Lower leg skin (tissue), 4 donors: ENCODE measurements around the gene TRPM2. TPM values are rescaled to one million over a fixed set of nuclear protein-coding genes. Genes with fewer than 3 reads are reported as not detected.

Experiments used
- DNase-seq, 2 donors: peaks; one replicate each; pipeline ENCODE4 v3.0.0-alpha.2; 2019; ENCODE audit warnings: low spot score in 2 of 2
- H3K4me3 ChIP-seq: fragments of 200-600 bp; sonication (generic); 2 replicates; pipeline ENCODE4 v1.5.1; 2017; ENCODE audit warnings: mild to moderate bottlenecking, low read depth; ENCODE audit not compliant: poor library complexity, severe bottlenecking
- POLR2A ChIP-seq, 2 donors: fragments of 450-650 bp; IDR thresholded peaks; one replicate each; pipeline ENCODE4 v1.6.1; 2016 to 2017; ENCODE audit warnings: antibody characterized with exemption in 2 of 2, mild to moderate bottlenecking in 1 of 2, moderate library complexity in 1 of 2
- WGBS, 2 donors: methylation state at CpG; one replicate each; pipeline ENCODE4 v1.1.5; 2018; 5-methylcytosine and 5-hydroxymethylcytosine counted together
- intact Hi-C: fragments of 100-400 bp; cut with DNase I; formaldehyde crosslinking; loops from one replicate; pipeline ENCODE4 v1.15.0; 2023; ENCODE audit warnings: low total_unique reads
- total RNA-seq, 4 donors: library from RNA; depleted of rRNA; stranded (reverse); fragments of >200 nt; gene quantifications; one replicate each; pipeline ENCODE4 v1.1.0, GENCODE V29; 2016
- TF ChIP-seq, protein P1 (sequence below), 3 donors: fragments of 450-650 bp; IDR thresholded peaks; one replicate each; pipeline ENCODE4 v1.5.1; 2016; ENCODE audit warnings: antibody characterized with exemption in 3 of 3, mild to moderate bottlenecking in 3 of 3, moderate library complexity in 2 of 3

Gene TRPM2
- total RNA-seq, 4 donors from 2014 or later = 1.9 to 9.4 (median 2.2) TPM

DNA sequence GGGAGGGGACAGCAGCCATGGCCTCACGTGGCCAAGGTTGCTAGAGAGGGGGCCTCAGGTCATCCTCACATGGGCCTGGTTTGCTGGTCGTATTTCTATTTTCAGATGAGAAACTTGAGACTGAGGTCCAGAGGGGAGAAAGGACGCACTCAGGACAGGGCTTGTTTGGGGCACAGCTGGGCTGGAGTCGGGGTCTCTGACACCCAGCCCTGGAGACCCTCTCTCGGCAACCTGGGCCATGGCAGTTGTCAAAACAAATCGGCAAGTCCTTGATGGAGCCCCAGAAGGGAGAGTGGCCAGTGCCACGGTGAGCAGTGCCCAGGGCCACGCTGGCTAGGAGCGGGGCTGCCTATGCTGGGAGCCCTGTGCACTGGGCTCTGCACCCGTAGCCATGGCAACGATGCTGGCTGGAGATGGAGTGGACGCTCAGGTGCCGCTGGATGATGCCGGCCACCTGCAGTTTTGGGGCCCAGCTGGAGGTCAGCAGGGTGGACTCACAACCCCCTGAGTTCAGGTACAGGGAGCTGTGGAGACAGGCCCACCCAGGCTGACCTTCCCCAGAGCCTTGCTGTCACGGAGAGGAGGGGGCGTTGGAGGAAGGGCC lies 113.0 kb downstream of the TRPM2 start:
- intact Hi-C loops = no loop called here
- H3K4me3 ChIP-seq = no peak overlapping the region
- no peak for DNase-seq
- TF ChIP-seq, protein P1, sequence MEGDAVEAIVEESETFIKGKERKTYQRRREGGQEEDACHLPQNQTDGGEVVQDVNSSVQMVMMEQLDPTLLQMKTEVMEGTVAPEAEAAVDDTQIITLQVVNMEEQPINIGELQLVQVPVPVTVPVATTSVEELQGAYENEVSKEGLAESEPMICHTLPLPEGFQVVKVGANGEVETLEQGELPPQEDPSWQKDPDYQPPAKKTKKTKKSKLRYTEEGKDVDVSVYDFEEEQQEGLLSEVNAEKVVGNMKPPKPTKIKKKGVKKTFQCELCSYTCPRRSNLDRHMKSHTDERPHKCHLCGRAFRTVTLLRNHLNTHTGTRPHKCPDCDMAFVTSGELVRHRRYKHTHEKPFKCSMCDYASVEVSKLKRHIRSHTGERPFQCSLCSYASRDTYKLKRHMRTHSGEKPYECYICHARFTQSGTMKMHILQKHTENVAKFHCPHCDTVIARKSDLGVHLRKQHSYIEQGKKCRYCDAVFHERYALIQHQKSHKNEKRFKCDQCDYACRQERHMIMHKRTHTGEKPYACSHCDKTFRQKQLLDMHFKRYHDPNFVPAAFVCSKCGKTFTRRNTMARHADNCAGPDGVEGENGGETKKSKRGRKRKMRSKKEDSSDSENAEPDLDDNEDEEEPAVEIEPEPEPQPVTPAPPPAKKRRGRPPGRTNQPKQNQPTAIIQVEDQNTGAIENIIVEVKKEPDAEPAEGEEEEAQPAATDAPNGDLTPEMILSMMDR (IDR thresholded peaks at IDR 0.05) = no peak
- TF ChIP-seq POLR2A (IDR thresholded peaks at IDR 0.05) = no peak
- WGBS, 2 donors = 88 to 96% methylated on average over 16 of the region's 16 CpGs

DNA sequence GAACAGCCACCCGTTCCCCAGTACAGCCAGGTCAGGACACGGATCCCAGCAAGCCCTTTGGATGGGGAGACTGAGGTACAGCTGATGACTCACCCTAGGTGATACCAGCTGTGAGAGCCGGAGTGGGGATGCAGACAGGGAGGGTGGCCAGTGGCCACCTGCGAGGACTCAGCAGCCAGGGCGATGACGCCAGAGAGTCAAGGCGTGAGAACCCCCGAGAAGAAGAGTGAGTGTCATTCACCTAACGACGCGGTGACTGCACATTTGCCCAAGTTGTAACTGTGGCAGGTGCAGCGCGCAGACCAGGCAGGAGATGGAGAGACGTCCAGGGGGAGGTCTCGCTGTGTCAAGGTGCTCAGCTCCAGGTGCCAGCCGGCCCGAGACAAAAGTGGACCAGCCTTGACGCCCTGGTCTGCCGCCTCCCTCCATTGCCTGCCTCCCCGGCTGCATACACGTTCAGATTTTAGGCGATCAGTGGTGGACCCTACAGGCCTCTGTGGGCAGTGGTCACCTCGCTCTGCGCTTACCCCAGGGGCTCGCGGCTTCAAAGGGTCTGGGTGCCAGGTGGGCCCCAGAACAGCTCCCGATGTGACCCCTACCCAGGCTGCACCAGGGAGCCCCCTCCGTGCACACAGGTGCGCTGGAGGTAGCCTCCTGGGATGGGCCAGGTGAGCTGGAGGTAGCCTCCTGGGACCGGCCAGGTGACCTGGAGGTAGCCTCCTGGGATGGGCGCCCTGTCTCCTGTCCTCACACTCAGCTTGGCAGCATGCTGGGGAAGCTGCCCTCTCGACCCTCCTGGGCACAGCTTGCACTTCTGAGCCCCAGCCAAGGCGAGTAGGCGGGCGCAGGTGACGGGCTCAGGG lies 113.8 kb downstream of the TRPM2 start:
- intact Hi-C loops = no loop called here
- no peak overlapping the region for H3K4me3 ChIP-seq
- DNase-seq = no peak
- 94% methylated on average over 30 to 32 of the region's 36 CpGs for WGBS, 2 donors
- TF ChIP-seq, protein P1 (IDR thresholded peaks at IDR 0.05) = no peak

DNA sequence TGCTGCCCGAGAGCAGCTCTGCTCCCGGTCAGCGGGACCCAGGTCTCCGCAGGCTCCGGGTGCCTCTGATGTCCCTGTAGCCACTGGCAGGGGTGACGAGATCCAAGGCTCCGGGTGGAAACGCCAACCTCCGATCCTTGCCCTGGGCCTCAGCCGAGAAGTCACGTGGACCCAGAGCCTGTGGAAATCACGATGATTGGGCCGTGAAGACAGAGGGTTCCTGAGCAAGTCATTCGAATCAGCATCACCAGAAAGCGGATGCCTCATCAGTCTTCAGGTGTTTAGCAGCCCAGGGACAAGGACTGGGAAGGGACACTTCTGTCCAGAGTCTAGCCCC lies 114.4 kb downstream of the TRPM2 start:
- 95 to 96% methylated on average over 3 to 15 of the region's 15 CpGs for WGBS, 2 donors
- no peak for TF ChIP-seq POLR2A (IDR thresholded peaks at IDR 0.05)
- TF ChIP-seq, protein P1 (IDR thresholded peaks at IDR 0.05) = no peak
- intact Hi-C loops = no loop called here

DNA sequence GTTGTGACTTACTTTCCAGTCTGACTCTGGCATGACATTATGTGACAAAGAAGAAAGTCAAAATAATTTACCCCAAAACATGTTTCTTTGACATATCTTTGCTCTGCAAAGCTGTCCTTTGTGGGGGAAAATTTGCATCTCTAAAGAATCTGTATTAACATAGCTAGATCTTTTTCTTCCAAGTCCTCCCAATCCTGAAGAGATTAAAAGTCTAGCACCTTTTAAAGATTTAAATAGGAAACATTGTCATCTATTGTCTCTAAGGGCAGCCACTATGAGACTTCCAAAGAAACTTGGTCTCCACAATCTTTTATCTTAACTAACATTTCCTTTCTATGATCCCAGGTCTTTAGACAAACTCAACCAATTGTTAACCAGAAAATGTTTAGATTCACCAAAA lies 117.9 kb downstream of the TRPM2 start:
- intact Hi-C loops = no loop called here
- TF ChIP-seq POLR2A (IDR thresholded peaks at IDR 0.05) = no peak
- TF ChIP-seq, protein P1 (IDR thresholded peaks at IDR 0.05) = no peak
- H3K4me3 ChIP-seq = no peak overlapping the region
- DNase-seq = no peak

More for the DNA sequence above, 114.4 kb downstream of the TRPM2 start:
- H3K4me3 ChIP-seq = no peak overlapping the region
- DNase-seq = no peak

DNA sequence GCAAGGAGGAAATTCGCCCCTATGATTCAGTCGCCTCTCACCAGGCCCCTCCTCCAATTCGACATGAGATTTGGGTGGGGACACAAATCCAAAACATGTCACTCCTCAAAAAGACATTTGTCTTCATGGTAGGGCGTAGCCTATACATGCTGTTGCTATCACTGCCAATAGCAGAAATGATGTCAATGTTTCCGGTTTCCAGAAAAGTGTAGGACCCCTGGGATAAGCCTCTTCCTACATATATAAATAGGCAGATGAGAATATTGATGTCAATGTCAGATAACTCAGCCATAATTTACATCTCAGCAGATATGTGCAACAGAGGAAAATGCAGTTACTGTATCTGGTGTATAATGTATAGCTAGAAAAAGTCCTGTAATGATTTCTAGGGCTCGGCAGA lies 118.6 kb downstream of the TRPM2 start:
- 84 to 86% methylated on average over 6 of the region's 6 CpGs for WGBS, 2 donors
- DNase-seq = no peak
- TF ChIP-seq POLR2A (IDR thresholded peaks at IDR 0.05) = no peak
- TF ChIP-seq, protein P1 (IDR thresholded peaks at IDR 0.05) = no peak
- intact Hi-C loops = no loop called here
- no peak overlapping the region for H3K4me3 ChIP-seq
